HT-29 (cell line): ENCODE measurements around the gene KCNIP4. TPM values are rescaled to one million over a fixed set of nuclear protein-coding genes. Genes with fewer than 3 reads are reported as not detected.

Experiments
- DNase-seq: peaks from one replicate; pipeline ENCODE4 v3.0.0-alpha.2; 2015; ENCODE audit warnings: low spot score
- total RNA-seq: library from RNA; depleted of rRNA; stranded (reverse); fragments of >200 nt; shearing (Covaris generic); gene quantifications from 2 replicates; pipeline ENCODE4 v1.2.3, GENCODE V29; 2014

KCNIP4 gene
- total RNA-seq, 1 experiment from 2014 or later = not detected

DNA sequence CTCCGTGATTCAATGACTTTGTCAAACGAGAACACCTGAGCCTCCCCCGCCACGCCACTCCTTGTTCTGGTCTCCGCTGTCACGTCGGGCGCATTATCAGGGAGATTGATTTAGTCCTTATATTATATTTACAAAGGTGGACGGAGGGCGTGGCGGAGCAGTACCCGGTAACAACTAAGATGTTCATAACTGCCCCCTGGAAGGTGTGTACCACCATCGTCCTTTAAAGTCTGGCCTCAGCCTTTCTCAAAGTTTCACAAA is 964.1 kb downstream of the KCNIP4 start:
- no peak for DNase-seq

DNA sequence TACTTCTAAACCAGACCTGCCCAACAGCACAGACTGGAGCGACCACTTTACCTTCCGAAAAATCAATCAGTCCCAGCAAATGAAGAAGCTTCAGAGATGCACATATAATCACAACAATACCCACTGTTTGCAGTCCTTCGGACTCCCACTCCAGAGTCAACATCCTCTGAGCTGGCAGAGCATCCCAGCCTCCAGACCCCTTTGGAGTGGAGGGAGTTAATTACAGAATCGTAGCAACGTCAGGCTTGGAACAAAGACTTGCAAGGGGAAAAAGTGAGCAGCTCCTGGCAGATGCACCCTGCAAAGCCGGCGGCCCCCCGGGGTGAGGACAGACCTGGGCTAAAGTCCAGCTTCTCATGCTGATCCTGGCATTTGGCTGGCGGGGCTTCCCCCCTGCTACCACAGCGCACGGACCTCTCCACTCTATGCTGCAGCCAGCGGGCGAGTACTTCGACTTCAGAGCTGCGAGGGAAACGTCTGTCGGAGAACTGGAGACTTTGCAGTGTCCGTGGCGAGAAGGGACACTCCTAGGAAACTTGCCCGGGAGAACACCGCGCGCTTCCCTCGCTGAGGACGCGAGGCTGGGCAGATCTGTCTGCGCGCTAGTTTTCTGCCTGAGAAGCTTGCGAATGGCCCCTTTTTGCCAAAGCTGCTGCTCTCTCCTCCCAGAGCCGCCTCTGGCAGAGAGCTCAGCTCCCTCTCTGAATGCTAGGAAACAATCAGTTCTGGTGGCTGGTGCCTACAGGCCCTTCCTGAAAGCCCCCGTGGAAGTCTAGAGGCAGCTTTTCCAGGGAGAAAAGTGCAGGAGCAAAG is 964.6 kb downstream of the KCNIP4 start:
- DNase-seq = no peak

DNA sequence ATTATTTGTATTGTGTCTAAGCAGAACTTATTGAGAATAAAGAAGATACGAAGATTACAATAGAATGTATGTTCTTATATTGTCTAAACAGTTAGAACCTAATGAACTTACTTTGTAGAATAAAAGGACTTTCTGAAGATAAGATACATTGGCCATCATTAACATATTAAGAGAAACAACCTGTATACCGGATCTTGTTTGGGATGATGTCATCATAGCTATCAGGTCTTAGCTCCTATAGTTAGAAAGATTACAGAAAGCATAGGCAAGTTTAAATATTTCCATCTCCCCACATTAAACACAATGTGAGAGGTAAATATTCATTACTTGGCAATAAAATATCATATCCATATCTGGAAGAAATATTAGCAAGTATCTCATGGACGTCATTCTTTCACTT is 966.0 kb downstream of the KCNIP4 start:
- no peak for DNase-seq

DNA sequence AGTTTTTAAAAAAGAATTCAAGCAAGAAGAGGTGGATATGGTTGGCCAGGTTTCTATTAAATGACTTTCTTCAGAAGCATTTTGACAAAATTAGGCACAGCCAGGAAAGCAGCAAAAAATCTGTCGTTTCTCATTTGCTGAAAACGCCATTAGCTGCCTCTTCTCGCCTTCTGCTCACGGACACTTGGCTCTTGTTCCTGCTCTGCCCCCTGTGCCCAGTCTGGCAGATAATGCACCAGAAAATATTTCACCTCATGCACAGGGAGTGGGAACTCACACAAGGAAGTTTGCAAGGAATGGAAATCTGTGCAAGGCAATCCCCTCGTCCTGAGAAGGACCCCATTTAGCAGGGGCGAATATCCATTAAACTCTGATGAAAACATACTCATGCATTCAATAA is 988.3 kb downstream of the KCNIP4 start:
- no peak for DNase-seq

DNA sequence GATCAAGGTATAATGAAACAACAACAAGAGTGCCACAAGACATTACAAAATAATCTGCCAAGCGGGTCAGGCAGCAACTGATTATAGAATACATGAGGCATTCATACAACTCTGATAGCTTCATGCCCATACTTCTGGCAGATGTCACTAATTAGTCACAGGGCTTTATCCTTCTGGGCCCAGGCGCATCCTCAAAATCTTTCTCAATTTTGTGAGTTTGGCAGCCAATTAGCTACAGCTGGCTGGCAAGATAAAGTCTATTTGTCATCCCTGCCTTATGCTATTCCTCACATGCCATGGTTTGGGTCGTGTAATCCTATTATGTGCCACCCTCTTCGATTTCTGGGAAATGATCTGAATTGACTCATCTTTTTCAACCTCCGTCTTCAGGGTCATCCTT is 994.0 kb downstream of the KCNIP4 start:
- no peak for DNase-seq

DNA sequence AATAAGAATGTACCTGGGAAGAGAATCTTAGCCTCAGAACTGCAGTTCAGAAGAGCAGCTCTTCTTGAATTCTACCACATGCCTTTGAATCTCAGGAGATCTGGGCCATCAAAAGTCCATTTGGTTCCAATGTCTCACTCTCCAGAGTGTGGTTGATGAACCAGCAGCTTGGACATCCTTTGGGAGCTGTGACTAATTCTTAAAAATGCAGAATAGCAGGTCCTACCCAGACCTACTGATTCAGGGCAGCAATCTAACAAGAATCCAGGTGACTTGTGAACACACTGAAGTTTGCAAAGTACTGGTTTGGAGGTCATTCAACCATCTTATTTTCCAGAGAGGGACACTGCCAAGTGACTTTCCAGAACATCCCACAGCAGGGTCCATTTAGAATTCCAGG is 1003.6 kb downstream of the KCNIP4 start:
- no peak for DNase-seq

DNA sequence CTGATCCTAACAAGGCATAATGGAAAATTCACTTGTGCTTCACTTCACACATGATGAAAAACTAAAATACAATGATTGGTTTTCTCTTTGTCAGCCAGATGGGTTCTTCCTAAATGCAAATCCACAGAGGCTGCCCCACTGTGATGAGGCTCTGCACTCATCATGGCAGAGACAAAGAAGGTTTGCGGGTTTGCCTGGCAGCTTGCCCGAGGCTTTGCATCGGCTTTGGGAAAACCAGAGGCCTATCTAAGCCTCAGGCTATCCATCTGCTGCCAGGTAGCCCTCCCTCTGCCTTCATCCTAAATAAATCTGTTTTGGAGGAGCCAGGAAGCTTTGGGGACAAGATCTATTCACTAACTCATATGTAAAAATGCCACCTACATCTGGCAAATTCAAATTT is 1004.1 kb downstream of the KCNIP4 start:
- DNase-seq = no peak

DNA sequence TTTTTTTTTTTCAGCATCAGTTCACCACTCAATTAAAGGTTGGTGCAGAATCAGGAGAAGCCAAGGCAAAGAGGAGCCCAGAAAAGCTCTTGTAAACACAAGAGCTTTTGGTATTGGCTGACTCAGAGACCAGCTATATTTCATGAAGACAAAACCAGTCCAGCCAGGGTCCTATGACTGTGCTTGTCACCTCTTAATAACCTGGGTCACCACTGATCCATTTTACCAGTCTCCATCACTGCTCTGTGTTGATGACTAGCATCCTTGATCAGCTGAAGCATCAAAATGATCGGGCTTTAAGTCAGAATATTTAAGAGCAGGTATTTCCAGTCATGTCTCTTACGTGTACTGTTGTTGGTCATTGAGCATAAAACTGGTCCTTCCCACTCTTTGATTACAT is 1010.4 kb downstream of the KCNIP4 start:
- DNase-seq = no peak

DNA sequence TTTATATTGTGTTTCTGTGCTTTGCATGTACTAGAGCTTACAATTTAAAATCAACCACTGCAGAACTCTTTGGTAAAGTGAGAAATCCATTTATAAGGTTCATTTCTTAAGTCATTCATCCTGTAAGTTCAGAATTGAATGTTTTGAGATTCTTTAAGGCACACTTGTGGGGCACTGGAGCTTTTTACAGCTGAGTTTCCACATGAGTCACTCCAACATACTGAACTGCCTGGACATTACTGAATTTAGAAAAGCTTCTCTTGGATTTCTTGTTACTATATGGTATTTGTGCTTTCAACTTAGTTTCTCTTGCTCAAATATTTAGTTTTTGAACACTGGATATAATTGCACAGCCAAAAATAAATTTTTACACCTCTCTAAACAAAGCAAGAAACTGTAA is 1022.0 kb downstream of the KCNIP4 start:
- DNase-seq = no peak

DNA sequence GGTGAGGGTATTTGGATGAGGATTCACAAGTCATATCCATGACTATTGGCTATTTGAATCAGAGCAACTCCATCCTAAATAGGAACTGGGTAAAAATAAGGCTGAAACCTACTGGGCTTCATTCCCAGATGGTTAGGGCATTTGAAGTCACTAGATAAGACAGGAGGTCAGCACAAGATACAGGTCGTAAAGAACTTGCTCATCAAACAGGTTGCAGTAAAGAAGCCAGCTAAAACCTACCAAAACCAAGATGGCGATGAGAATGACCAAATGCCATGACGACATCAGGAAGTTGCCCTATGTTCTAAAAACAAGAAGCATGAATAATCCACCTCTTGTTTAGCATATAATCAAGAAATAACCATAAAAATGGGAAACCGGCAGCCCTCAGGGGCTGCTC is 1023.4 kb downstream of the KCNIP4 start:
- no peak for DNase-seq

DNA sequence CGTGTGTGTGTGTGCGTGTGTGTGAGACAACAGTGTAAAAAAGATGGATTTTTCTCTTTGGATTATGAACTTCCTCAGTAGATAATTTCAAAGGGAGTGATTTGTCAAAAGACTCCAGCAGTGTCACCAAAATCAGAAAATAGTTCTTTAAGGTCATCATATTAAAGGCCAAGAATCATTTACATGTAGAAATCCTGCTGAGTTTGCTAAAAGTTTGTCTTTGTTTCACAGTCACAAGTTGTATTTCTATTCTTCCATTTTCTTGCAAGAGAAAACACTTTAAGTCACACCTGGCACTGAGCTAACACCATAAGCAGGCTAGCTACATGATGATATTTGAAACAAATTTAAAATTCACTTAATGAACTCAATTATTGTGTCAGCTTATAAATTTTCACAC is 1025.6 kb downstream of the KCNIP4 start:
- no peak for DNase-seq

DNA sequence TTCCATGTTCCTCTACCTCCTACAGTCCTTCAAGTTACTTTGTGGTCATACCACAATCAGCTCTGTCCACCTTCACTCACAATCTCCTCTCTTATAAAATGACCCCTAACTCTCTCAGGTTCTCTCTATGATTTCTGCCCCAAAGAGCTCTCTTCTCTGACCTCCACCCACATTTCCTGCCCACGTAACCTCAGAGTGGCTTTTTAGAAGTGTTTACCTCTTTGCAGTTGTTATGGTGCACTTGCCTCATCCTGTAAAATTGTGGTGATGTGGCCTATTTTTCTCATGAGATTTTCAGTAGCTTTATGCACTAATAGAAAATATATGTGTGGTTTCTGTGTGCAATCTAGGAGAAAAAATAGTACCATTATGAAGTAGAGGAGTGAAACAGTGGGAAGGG is 1032.5 kb downstream of the KCNIP4 start:
- DNase-seq = no peak

DNA sequence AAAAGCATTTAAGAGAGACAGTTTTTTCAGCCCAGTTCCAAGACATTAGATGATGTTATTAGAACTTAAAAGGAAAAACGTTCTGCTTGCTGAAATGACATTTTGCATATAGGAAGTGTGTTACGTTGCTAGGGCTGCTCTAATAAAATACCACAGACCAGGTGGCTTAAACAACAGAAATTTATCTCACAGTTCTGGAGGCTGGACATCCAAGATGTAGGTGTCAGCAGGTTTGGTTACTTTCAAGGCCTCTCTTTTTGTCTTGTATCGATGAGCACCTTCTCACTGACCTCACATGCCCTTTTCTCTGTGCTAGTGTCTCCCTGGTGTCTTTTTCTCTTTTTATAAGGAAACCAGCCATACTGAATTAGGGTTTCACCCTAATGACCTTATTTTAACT is 1043.6 kb downstream of the KCNIP4 start:
- DNase-seq = no peak

DNA sequence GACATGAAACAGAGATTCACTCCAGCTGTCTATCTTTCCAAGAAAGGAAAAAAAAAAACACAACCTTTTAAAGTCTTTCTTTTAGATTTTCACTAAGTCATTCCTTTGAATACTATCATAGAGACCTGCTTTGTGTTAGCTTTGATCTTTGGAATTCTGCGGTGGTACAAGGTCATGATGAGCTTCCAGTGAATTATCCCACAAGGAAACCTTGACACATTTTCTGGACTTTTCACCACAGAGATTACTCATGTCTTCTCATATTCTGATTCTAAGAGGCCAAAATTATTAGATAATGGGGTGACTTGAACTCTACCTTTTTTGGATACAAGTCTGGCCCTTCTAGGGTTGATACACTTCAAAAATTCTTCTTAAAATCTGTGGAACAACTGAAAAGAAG is 1046.7 kb downstream of the KCNIP4 start:
- DNase-seq = no peak

DNA sequence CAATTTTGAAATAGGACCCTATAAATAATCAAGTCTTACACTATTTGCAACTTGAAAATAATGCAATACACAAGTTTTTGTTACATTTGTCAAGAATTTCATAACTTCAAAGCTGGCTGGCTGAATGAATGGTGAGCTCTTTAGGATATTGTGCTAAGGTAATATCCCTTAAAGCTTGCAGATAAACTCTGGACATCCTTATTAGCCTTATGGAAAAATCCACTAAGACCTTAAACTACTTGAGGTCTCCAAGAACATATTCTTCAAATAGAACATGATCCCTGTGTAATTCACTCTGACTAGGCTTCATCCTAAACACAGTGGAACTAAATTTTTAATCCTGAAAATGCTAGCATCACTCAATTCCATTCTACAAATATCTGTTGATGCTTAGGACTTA is 1049.0 kb downstream of the KCNIP4 start:
- DNase-seq = no peak

DNA sequence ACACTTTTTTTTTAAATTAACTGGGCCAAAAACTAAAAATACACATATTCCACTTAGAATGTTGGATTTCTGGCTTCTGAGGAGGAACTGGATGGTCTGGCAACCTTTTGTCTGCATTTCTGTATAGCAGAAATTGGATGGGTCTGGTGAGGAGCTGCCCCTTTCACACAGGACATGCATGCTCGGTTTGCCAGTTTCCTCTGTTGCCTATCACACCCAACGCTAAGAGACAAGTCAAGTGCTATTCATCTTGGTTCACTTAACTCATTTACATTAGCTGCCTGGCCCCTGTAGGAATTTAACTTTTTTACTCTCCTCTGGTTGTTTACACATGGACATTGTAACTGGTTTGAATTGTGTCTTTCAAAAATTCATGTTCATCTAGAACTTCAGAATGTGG is 1052.6 kb downstream of the KCNIP4 start:
- DNase-seq = no peak

DNA sequence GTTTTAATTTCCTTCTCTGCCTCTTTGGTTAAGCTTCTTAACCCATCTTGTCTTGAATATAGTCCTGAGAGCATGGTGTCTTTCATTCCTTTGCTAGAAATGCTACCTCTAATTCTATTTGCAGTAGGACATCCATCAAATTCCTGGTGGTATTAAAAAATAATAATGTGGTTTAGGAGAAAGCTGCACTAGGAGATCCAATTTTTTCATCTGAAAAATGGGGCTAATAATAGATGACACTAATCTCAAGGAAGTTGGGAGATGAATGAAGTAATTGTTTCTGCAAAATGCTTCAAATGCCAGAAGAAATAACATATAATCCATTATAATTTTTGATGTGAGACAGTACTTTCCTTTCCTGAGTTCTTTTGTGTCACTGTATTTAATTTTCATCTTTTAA is 1053.4 kb downstream of the KCNIP4 start:
- no peak for DNase-seq

DNA sequence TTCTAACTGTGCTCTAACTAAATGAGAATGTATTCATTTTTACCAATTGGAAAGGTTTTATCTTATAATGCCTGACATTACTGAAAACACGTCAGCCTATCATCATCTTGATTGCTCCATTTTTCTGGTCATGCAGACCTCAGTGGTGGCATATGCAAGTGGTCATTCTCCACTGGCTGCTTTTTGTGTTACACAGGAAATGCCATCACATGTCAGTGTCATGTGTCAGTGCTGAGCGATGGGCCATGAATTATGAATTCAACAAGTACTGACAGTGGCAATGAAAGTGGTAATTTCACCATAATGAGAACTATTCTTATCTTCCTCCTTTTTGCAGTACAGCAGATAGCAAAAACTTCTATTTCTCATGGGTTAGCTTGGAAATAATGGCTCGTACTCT is 1057.8 kb downstream of the KCNIP4 start:
- DNase-seq = no peak

DNA sequence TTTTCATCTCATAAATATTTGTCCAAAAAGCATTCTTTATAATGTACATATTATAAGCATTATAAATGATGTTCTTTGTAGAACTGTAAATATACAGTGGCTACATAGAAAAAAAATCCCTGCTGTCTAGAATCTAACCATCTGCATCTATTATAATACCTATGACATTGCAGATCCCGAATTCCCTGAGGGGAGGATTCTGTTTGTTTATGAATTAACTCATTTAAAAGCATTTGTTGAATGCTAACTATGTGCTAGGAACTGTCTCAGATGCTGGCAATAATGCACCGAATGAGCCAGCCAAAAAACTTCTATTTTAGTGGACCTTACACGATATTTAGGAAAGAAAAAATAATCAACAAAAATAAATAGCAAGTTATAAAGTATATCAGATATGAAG is 1058.7 kb downstream of the KCNIP4 start:
- no peak for DNase-seq

DNA sequence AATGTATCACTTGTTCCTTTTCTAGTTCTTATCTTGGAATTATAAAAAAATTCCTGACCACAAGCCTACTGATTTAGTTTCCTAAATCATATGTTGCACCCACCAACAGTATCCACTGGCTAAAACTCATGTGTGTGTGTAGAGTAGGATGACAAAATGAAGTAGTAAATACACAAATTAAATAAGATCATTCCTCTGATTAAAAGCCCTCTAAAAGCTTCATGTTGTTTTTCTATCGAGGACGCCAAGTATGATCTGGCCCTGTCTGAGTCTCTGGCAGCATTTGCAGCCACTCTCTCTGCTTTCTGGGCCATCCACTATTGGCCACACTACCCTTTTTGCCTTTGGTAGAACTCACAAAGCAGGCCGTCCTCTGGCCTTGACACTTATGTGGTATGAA is 1064.9 kb downstream of the KCNIP4 start:
- no peak for DNase-seq

DNA sequence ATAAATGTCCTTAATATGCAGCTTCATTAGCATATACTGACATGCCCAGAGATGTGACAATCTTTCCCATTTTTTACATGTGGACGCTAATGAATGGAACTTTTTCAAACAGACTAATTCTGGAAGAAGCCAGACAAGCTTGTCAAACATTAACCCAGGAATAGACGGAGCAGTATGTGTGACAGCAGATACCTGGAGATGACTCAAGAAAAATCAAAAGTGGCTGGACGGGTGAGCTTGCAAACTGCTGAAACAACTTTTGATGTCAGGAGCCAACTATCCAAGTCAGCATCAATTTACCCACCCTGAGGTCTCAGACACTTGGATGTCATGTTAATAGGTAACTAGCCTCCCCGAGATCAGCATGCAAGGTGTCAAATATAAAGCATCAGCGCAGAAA is 1065.3 kb downstream of the KCNIP4 start:
- peak; percentile 23 for DNase-seq

DNA sequence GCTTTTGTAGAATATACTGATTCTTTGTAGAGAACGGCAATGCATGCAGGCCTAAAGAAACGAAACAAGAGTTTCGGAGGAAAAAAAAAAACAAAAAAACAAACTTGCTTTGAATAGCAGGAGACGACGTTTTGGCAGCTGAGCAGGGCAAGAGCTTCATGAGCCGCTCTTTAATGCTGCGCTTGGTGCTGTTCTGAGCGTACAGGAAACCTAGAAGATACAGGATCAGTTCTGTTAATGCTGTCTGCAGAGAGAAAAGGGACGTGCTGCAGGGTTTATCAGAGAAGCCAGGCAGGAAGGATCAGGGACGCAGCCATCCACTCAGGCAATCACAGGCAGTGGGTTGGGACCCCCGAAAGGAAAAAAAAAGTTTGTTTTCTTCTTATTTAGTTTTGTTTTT is 1066.1 kb downstream of the KCNIP4 start:
- DNase-seq = no peak

DNA sequence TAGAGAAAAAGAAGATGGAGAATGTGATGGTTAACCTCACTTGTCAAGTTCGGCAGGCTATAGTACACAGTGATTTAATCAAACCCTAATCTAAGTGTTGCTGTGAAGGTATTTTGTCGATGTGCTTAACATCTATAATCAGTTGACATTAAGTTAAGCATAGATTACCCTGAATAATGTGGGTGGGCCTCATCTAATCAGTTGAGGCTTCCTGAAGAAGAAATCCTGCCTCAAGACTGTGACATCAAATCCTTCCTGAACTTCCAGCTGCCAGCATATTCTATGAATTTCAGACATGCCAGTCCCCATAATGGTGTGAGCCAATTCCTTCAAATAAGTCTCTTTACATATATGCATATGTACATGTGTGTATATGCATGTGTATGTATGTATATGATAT is 1066.9 kb downstream of the KCNIP4 start:
- DNase-seq = no peak

DNA sequence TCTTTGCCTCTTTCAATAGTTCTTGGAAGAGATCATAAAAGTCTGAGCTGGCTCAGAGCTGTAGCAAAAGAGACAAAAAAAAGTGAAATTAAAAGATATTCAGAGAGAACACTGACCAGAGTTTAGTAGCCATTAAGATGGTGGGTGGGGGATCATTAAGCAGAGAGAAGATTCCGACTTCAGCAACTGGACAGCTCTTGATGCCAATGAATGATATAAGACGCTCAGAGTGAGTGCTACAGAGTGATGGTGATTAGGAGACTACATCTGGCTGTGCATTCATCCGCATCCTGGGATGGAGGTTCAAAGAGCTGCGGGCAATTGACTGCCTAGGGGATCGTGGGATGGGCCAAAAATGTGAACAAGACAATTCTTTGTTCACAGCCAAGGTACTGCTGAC is 1069.8 kb downstream of the KCNIP4 start:
- no peak for DNase-seq
